Panc1 (cell line): ENCODE measurements around the gene DUOXA1.

Source experiments
- SIN3A ChIP-seq: IDR thresholded peaks from 2 replicates; pipeline ENCODE4 v1.6.1; 2012; ENCODE audit warnings: low read depth, mild to moderate bottlenecking, low read length, moderate library complexity, borderline replicate concordance; ENCODE audit not compliant: insufficient read depth
- TF ChIP-seq, protein P1 (sequence below): fragments of 450-650 bp; IDR thresholded peaks from 2 replicates; pipeline ENCODE4 v1.5.1; 2017; ENCODE audit warnings: mild to moderate bottlenecking

DNA sequence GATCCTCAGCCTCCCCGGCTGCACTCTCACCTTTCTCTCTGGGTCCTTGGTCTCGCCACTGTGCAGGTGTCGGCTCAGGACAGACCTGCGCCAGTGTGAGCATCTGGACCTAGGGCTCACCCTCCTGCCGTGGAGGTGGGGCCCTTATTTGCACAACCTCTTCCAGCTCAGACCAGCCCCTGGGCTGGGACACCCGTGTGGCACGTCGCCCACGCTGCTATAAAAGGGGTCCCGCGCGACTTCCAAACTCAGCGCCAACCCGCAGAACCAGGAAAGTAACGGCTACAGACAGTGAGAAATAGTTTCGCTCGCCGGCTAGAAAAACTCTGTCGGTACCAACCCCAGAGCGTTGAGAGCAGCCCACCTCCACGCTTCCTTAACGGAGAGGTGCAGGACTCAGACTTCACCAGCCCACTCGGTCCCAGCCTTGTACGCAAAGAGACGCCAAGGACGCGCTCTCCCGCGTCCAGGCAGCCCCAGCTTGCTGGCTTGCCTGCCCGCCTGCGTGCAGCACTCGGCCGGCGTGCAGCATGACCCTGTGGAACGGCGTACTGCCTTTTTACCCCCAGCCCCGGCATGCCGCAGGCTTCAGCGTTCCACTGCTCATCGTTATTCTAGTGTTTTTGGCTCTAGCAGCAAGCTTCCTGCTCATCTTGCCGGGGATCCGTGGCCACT lies 15.5 kb downstream of the DUOXA1 start, which contains the start of the genes DUOX2 and DUOXA2:
- TF ChIP-seq, protein P1, sequence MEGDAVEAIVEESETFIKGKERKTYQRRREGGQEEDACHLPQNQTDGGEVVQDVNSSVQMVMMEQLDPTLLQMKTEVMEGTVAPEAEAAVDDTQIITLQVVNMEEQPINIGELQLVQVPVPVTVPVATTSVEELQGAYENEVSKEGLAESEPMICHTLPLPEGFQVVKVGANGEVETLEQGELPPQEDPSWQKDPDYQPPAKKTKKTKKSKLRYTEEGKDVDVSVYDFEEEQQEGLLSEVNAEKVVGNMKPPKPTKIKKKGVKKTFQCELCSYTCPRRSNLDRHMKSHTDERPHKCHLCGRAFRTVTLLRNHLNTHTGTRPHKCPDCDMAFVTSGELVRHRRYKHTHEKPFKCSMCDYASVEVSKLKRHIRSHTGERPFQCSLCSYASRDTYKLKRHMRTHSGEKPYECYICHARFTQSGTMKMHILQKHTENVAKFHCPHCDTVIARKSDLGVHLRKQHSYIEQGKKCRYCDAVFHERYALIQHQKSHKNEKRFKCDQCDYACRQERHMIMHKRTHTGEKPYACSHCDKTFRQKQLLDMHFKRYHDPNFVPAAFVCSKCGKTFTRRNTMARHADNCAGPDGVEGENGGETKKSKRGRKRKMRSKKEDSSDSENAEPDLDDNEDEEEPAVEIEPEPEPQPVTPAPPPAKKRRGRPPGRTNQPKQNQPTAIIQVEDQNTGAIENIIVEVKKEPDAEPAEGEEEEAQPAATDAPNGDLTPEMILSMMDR, result no peak
- no peak for TF ChIP-seq SIN3A
